IPS-20b (cell line): ENCODE data around the gene CEP89.
A peak's percentile ranks its signal among the peaks of the same experiment; 100 is the strongest.
"Not testable (repeated sequence)": the region's sequence is repeated elsewhere in the genome, so short reads cannot be mapped to it uniquely, and the experiment has no call there.

ENCODE experiments used
- H3K27ac ChIP-seq: one replicate; pipeline ENCODE4 v1.5.1; 2013; ENCODE audit warnings: low read length
- H3K27me3 ChIP-seq: 2 replicates; pipeline ENCODE4 v1.6.1; 2013; ENCODE audit warnings: mild to moderate bottlenecking, low read length, inconsistent platforms; ENCODE audit not compliant: insufficient read depth
- H3K36me3 ChIP-seq: 2 replicates; pipeline ENCODE4 v1.6.1; 2013; ENCODE audit warnings: low read depth, mild to moderate bottlenecking, inconsistent platforms, low read length, moderate library complexity; ENCODE audit not compliant: insufficient read depth
- H3K4me1 ChIP-seq: 2 replicates; pipeline ENCODE4 v1.6.1; 2013; ENCODE audit warnings: mild to moderate bottlenecking, control low read depth, inconsistent platforms, low read length, moderate library complexity; ENCODE audit not compliant: insufficient read depth
- H3K4me3 ChIP-seq: 2 replicates; pipeline ENCODE4 v1.5.1; 2013; ENCODE audit warnings: mild to moderate bottlenecking, low read length, inconsistent platforms
- H3K9ac ChIP-seq: 2 replicates; pipeline ENCODE4 v1.6.1; 2013; ENCODE audit warnings: low read depth, mild to moderate bottlenecking, inconsistent platforms, low read length, moderate library complexity
- H3K9me3 ChIP-seq: 2 replicates; pipeline ENCODE4 v1.6.1; 2013; ENCODE audit warnings: mild to moderate bottlenecking, low read depth, low read length, inconsistent platforms; ENCODE audit not compliant: insufficient read depth

Gene CEP89

DNA sequence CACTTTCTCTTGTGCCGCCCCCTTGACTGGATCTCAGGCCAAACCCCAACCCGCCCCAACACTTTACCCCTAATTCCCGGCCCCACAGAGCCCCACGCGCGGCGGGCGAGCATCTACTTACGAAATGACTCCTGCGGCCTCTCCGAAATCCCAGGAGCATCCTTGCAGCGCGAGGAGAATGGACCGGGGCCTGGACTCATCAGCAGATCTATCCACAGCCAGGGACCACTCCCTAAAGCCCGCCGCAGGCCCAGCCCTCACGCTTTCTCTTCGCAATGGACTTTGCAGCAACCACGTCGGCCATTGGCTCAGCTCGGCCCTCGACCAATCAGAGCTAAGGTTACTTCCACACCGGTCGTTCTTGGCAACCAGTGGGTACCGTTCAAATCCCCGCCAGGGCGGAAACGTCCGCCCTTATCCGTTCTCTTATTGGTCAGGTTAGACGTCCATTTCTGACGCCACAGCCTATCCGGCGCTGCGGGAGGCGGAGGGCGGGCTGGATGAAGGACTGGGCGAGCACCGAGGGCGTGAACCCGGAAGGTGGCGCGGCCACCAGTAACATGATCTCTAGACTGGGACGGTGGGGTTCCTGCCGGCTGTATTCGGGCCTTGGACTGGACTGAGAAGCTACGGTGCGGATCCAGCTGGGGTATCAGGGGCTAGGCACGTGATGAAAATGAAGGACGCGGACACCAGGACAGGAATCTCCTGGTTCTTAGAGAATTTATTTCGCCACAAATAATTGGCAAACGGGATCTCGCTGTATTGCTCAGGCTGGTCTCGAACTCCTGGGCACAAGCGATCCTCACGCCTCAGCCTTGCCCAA is at the start of gene CEP89, which contains the start of gene FAAP24:
CEP89 (minus strand) TSS at position 244 of the 826 bp plus-strand sequence; CDS start at position 160, 84 bp downstream.
FAAP24 (plus strand) TSS at position 528 of the 826 bp plus-strand sequence. CDS start 955 bp downstream, outside the sequence.
- Histone ChIP-seq H3K27me3 (no peaks in the 10 kb centered on the region), H3K27ac (no peak within 1 kb of the TSS), H3K4me1 (no peaks in the 10 kb centered on the region), H3K9me3 (no peaks in the 10 kb centered on the region), H3K36me3 (peaks cover 17% of the 10 kb centered on the region), H3K4me3 (peak within 1 kb of the TSS; percentile 86), H3K9ac (peak within 1 kb of the TSS; percentile 84; the same call in 1 of the 2 replicates)

DNA sequence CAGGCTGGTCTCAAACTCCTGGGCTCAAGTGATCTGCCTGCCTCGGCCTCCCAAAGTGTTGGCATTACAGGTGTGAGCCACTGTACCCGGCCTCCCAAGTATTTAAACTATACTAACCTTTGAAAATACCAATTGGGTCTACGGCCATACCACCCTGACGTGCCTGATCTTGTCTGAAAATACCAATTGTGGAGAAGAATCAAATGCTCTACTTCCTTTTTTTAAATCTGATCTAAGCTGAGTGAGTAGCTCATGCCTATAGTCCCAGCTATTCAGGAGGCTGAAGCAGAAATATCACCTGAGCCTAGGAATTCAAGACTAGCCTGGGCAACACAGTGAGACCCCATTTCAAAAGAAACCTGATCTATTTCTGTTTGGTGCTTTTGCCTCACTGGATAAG is 39.1 kb upstream of the CEP89 start:
- H3K27ac ChIP-seq, H3K9ac ChIP-seq, H3K27me3 ChIP-seq, H3K9me3 ChIP-seq, H3K4me3 ChIP-seq, H3K4me1 ChIP-seq: not testable (repeated sequence)
- peaks cover 44% of the 10 kb centered on the region for H3K36me3 ChIP-seq

DNA sequence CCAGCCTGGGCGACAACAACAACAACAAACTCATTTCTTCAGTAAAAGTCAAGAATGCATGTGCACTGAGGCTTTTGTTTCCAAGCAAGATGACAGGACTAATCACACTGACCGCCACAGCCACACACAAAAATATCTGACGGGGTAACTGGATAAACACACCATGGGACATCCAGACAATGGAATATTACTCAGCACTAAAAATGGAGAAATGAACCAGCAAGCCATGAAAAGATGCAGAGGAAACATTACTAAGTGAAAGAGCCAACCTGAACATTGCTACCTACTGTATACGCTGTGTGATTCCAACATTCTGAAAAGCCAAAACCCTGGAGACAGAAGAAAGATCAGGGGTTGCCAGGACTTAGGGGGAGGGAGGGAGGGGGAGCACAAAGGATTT is 37.0 kb upstream of the CEP89 start:
- Histone ChIP-seq H3K27me3 (no peaks in the 10 kb centered on the region), H3K36me3 (peaks cover 44% of the 10 kb centered on the region), H3K27ac (no peak overlapping the region), H3K9me3 (no peaks in the 10 kb centered on the region), H3K9ac (no peak overlapping the region), H3K4me1 (no peaks in the 10 kb centered on the region), H3K4me3 (no peak overlapping the region)

DNA sequence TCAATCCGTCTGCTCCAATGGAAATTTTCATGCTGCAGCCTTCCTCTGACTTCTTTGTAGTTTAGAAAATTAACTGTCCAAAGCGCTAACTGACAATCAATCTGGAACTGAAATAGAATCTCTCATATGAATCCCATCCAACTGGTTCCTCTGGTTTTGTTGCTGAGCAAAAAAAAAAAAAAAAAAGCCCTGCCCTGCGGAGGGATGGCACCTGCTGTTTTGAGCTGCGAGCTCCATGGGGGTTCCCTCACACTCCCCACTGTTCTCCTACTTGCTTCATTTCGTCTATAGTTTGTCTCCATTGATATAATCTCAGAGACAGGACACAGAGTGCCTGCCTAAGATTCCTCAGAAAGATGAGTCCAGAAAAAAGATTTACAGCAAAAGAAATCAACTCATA is 33.7 kb upstream of the CEP89 start:
- Histone ChIP-seq H3K27ac (no peak overlapping the region), H3K9ac (no peak overlapping the region), H3K4me1 (no peaks in the 10 kb centered on the region), H3K27me3 (no peaks in the 10 kb centered on the region), H3K4me3 (no peak overlapping the region), H3K36me3 (peaks cover 45% of the 10 kb centered on the region), H3K9me3 (no peaks in the 10 kb centered on the region)

DNA sequence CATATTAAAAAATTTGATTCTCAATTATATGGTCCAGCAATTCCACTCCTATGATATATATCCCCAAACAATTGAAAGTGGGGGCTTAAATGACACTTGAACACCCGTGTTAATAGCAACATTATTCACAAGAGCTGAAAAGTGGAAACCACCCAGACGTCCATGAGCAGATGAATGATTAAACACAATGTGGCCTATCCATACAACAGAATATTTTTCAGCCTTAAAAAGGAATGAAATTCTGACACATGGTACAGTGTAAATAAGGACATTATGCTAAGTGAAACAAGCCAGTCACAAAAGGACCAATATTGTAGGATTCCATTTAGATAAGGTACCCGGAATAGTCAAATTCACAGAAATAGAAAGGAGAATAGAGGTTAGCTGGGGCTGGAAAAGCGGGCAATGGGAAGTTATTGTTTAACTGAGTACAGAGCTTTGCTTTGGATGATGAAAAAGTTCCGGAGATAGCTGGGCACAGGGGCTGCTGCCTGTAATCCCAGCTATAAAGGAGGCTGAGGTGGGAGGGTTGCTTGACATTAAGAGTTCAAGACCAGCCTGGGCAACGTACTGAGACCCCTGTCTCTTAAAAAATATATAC is 31.8 kb upstream of the CEP89 start:
- H3K27ac ChIP-seq, H3K9ac ChIP-seq, H3K4me1 ChIP-seq, H3K4me3 ChIP-seq, H3K9me3 ChIP-seq, H3K27me3 ChIP-seq: not testable (repeated sequence)
- H3K36me3 ChIP-seq: peaks cover 46% of the 10 kb centered on the region

DNA sequence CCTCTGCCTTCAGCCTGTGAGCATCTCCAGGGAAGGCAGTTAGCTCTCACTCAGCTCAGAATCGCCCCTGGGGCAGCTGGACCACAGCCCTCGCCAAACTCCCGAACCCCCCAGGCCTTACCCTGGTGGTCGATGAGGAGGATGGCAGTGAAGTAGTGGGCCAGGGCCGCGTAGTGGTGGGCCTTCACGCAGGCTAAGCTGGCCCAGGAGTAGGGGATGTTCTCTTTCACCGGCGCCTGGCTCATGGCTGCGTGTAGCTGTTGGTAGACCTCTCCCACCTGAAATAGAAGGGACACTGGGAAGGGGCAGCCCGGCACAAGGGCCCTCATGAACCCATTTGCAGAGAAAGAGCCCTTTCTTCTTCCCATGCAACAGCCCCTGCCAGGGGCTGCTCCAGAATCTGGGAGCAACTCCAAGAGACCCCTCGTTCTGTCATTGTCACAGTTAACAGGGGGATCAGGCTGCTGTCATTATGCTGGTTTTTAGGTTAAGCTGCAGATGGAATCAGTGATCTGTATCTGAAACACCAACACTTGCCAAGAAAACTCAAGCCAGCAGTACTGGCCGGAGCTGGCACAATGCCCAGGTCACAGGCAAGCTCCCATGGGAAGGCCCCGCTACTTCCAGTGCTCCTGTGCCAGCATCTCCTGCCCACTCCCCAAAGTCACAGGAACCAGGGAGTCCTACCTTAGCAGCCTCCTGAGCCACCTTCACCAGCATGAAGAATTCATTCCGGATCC is 30.5 kb upstream of the CEP89 start:
- not testable (repeated sequence) for H3K4me1 ChIP-seq

DNA sequence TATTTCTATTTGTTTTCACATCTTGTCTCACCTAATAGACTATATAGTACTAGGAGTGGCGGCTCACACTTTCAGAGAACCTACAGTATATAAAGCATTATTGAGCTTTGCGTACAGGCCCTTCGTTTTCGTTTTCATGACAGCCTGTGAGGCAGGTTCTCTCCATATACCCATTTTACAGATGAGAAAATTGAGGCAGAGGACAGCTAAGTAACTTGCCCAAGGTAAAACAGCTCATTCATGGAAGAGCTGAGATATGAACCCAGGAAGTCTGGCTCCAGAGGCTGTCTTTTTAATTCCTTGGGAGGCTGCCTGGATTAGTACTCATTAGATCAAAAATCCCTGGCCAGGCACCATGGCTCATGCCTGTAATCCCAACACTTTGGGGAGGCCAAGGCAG is 29.2 kb upstream of the CEP89 start:
- no peaks in the 10 kb centered on the region for H3K9me3 ChIP-seq
- H3K36me3 ChIP-seq: peaks cover 47% of the 10 kb centered on the region

More for the DNA sequence above, 30.5 kb upstream of the CEP89 start:
- H3K9me3 ChIP-seq, H3K4me3 ChIP-seq, H3K9ac ChIP-seq, H3K27ac ChIP-seq, H3K27me3 ChIP-seq: not testable (repeated sequence)
- H3K36me3 ChIP-seq: peaks cover 45% of the 10 kb centered on the region

DNA sequence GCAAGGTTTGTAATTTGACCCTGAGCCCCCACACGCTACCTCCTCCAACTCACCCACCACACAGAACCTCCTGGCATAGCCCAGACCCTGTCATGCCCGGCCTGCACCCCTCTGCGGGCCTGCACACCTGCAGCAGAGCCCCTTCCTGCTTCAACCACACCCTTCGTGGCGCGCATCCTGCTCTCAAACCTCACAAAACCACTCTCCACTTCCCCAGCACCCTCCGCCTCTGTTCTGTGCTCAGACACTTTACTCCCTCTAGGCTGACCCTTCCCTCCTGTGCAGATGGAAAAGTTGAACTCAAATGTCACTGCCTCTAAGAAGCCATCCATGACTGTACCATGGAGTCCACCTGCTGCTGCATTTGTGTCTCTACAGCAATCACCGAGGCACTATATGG is 28.8 kb upstream of the CEP89 start:
- no peaks in the 10 kb centered on the region for H3K4me1 ChIP-seq
- no peak overlapping the region for H3K4me3 ChIP-seq
- H3K9me3 ChIP-seq: no peaks in the 10 kb centered on the region
- no peaks in the 10 kb centered on the region for H3K27me3 ChIP-seq
- no peak overlapping the region for H3K9ac ChIP-seq
- no peak overlapping the region for H3K27ac ChIP-seq
- peaks cover 47% of the 10 kb centered on the region for H3K36me3 ChIP-seq

More for the DNA sequence above, 29.2 kb upstream of the CEP89 start:
- Histone ChIP-seq H3K9ac (no peak overlapping the region), H3K27me3 (no peaks in the 10 kb centered on the region), H3K4me3 (no peak overlapping the region), H3K4me1 (no peaks in the 10 kb centered on the region), H3K27ac (no peak overlapping the region)

DNA sequence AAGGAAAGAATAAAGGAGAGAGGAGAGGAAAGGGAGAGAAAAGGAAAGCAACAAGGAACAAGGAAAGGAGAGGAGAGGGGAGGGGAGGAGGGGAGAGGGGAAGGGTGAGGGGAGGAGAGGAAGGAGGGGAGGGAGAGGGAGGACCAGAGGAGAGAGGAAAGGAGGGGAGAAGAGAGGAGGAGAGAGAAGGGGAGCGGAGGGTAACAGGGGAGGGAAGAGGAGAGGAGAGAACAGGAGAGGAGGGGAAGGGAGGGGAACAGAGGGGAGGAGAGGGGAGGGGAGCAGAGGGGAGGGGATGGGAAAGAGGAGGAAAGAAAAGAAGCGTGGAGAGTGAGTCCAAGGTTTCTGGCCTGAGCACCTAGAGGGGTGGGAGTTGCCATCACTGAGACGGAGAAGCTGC is 27.0 kb upstream of the CEP89 start:
- Histone ChIP-seq H3K9me3 (no peaks in the 10 kb centered on the region), H3K9ac (no peak overlapping the region), H3K27me3 (no peaks in the 10 kb centered on the region), H3K27ac (no peak overlapping the region), H3K4me3 (no peak overlapping the region), H3K4me1 (no peaks in the 10 kb centered on the region), H3K36me3 (peaks cover 60% of the 10 kb centered on the region)

DNA sequence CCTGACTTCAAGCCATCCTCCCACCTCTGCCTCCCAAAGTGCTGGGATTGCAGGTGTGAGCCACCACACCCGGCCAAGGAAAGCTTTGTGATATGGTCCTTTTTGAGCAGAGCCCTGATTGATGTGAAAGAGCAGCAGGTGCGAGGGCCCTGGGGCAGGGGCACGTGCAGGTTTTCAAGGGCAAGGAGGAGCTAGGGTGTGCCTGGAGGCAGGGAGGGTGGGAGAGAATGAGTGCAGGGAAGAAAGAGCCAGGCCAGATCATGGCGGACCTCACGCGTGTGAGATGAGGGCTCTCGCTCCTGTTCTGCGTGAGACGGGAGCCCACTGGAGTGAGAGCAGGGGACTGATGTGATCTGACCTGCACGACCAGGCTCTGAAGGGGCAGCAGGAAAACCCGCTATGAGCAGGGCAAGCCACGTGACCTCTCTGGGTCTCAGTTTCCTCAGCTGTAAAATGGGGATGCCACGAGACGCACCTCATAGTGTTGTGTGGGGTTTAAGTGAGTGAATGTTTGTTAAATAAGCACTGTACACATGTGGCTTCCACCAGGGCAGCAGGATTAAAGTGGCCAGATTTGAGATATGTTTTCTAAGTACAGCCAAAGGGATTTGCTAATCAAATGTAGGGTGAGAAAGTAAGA is 26.1 kb upstream of the CEP89 start:
- Histone ChIP-seq H3K36me3 (peaks cover 62% of the 10 kb centered on the region), H3K27ac (no peak overlapping the region), H3K4me1 (no peaks in the 10 kb centered on the region), H3K27me3 (no peaks in the 10 kb centered on the region), H3K9ac (no peak overlapping the region), H3K4me3 (no peak overlapping the region), H3K9me3 (no peaks in the 10 kb centered on the region)

DNA sequence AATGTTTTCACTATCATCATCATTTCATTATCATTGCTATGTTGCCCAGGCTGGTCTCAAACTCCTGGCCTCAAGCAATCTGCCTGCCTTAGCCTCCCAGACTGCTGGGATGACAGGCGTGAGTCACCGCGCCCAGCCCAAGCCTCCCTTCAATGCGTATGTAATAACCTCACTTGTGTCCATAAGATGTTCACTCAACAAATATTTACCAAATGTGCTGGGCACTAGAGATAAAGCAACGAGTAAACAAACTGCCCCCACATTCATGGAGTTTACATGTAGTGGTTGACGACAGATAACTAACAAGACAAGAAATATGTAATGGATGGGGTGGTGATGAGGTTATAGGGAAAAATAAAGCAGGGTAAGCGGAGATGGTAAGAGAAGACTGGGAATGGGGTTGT is 25.3 kb upstream of the CEP89 start:
- H3K9ac ChIP-seq, H3K27me3 ChIP-seq, H3K9me3 ChIP-seq, H3K27ac ChIP-seq, H3K4me3 ChIP-seq, H3K4me1 ChIP-seq: not testable (repeated sequence)
- peaks cover 59% of the 10 kb centered on the region for H3K36me3 ChIP-seq
